Measurements from ENCODE around the gene LAYN. TPM values are rescaled to one million over a fixed set of nuclear protein-coding genes. Genes with fewer than 3 reads are reported as not detected.

LAYN gene
- total RNA-seq, 2 donors from 2014 or later: 10.6 to 12.8 TPM

DNA sequence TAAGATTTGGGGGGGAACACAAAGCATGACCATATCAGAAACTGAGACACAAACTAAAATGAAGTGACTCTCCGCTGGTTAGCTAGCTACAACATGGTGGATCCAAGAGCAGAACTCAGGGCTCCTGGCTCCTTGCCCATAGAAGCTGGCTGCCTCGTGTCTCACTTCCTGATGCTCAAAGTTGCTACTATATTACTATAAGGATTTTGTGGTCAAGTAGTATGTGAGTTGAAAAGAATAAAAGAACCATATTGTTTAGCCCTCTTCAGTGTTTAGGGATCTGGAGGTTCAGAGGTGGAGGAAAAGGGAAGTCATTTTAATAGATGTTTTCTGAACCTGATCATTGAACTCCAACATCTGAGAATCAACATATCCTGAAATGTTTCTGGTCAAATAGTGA is 44.9 kb downstream of the LAYN start:
- no peaks in the 10 kb centered on the region for H3K9me3 ChIP-seq
- H3K27me3 ChIP-seq (replicated peaks; ENCODE audit: insufficient read depth): no peaks in the 10 kb centered on the region
- H3K4me3 ChIP-seq: no peak overlapping the region
- no peak for DNase-seq (ENCODE audit: low spot score)
- intact Hi-C loops (cut with DNase I): loop anchor here (5.0 kb wide), 2 partner anchors 192 to 257 kb away; no protein-coding TSS in a partner anchor
- no peak overlapping the region for H3K27ac ChIP-seq
- TF ChIP-seq POLR2AphosphoS5 (IDR thresholded peaks at IDR 0.05): no peak
- TF ChIP-seq, protein P1, sequence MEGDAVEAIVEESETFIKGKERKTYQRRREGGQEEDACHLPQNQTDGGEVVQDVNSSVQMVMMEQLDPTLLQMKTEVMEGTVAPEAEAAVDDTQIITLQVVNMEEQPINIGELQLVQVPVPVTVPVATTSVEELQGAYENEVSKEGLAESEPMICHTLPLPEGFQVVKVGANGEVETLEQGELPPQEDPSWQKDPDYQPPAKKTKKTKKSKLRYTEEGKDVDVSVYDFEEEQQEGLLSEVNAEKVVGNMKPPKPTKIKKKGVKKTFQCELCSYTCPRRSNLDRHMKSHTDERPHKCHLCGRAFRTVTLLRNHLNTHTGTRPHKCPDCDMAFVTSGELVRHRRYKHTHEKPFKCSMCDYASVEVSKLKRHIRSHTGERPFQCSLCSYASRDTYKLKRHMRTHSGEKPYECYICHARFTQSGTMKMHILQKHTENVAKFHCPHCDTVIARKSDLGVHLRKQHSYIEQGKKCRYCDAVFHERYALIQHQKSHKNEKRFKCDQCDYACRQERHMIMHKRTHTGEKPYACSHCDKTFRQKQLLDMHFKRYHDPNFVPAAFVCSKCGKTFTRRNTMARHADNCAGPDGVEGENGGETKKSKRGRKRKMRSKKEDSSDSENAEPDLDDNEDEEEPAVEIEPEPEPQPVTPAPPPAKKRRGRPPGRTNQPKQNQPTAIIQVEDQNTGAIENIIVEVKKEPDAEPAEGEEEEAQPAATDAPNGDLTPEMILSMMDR (IDR thresholded peaks at IDR 0.05): no peak
- TF ChIP-seq POLR2A (IDR thresholded peaks at IDR 0.05): no peak
- H3K4me1 ChIP-seq (replicated peaks): no peaks in the 10 kb centered on the region
- 54% methylated on average over 2 of the region's 2 CpGs for WGBS
- no peaks in the 10 kb centered on the region for H3K36me3 ChIP-seq

DNA sequence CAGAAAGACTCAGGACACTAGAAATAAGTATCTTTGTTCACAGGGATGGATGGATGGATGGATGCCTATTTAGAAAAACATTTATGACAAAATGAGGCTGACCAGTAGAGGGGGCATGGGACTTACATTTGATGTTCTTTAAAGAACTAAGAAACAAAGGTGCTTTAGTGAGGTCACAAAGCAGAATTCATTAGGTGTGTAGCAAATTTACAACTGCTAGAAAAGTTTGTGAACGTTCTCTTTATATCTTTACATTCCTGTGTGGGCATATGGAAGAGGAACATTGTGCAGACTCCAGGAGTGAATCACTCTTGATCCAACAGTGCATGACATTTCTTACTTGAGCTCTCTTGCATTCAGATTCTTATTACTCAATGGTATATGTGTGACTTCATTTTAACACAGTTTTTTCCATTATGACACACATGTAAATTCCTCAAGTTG is 45.9 kb downstream of the LAYN start:
- no peak overlapping the region for H3K27ac ChIP-seq
- H3K36me3 ChIP-seq: no peaks in the 10 kb centered on the region
- TF ChIP-seq, protein P1 (IDR thresholded peaks at IDR 0.05): peak in 3 of 4 experiments; percentile 37 to 64 (median 63)
- no peak for TF ChIP-seq POLR2A (IDR thresholded peaks at IDR 0.05)
- H3K27me3 ChIP-seq (replicated peaks; ENCODE audit: insufficient read depth): no peaks in the 10 kb centered on the region
- 0% methylated on average over 1 of the region's 1 CpG for WGBS
- no peaks in the 10 kb centered on the region for H3K9me3 ChIP-seq
- peak; percentile 54 for DNase-seq (ENCODE audit: low spot score)
- intact Hi-C loops (cut with DNase I): loop anchor here (5.0 kb wide), 2 partner anchors 191 to 256 kb away; no protein-coding TSS in a partner anchor
- H3K4me3 ChIP-seq: no peak overlapping the region
- H3K4me1 ChIP-seq (replicated peaks): no peaks in the 10 kb centered on the region

DNA sequence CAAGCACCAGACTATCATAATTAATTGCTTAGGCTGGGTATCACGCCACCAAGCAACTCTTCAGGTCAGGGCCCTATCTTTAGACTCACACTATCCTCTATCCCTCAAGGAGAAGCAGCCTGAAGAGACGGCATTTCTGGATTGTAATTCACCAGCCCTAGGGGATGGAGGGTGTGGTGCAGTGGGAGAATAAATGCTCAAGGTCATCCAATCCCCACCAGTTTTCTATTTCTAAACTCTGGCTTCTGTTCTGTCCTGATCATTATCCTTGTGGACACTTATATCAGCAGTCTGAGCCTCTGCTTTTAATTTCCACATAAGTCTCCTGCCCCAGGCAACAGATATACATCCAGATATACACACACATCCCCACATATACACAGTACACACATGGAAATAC is 48.6 kb downstream of the LAYN start:
- Histone ChIP-seq H3K4me3 (no peak overlapping the region), H3K27ac (no peak overlapping the region), H3K4me1 (replicated peaks) (no peaks in the 10 kb centered on the region), H3K36me3 (no peaks in the 10 kb centered on the region), H3K9me3 (no peaks in the 10 kb centered on the region), H3K27me3 (replicated peaks; ENCODE audit: insufficient read depth) (no peaks in the 10 kb centered on the region)
- intact Hi-C loops (cut with DNase I): loop anchor here (5.0 kb wide), 2 partner anchors 188 to 253 kb away; no protein-coding TSS in a partner anchor
- TF ChIP-seq POLR2AphosphoS5 (IDR thresholded peaks at IDR 0.05): no peak
- TF ChIP-seq, protein P1 (IDR thresholded peaks at IDR 0.05): no peak
- no peak for TF ChIP-seq POLR2A (IDR thresholded peaks at IDR 0.05)
- WGBS: 93% methylated on average over 2 of the region's 2 CpGs
- no peak for DNase-seq (ENCODE audit: low spot score)

DNA sequence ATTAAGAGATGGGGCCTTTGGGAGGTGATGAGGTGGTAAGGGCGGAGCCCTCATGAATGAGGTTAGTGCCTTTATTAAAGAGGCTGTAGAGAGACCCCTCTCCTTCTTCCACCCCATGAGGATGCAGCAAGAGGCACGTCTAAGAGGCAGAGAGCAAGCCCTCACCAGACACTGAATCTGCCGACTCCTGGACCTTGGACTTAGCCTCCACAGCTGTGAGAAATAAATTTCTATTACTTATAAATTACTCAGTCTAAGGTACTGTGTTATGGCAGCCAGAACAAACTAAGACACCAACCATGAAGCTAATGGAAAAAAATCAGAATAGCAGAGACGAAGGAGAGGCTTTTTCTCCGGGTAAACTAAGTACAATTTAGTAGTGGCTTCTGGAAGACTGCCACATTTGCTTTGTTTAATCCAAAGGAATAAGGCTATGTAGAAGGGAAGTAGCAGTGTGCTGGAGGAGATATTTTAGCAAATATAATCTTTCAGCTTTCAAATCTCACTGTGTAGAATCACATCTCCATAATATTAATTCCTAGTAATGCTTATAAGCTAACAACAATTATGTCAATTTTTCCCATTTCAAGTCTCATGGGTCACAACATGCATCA is 49.5 kb downstream of the LAYN start:
- DNase-seq (ENCODE audit: low spot score): no peak
- Histone ChIP-seq H3K4me3 (no peak overlapping the region), H3K9me3 (no peaks in the 10 kb centered on the region), H3K36me3 (no peaks in the 10 kb centered on the region), H3K4me1 (replicated peaks) (no peaks in the 10 kb centered on the region), H3K27ac (no peak overlapping the region), H3K27me3 (replicated peaks; ENCODE audit: insufficient read depth) (no peaks in the 10 kb centered on the region)
- intact Hi-C loops (cut with DNase I): loop anchor here (5.0 kb wide), 2 partner anchors 187 to 252 kb away; no protein-coding TSS in a partner anchor
- TF ChIP-seq, protein P1 (IDR thresholded peaks at IDR 0.05): no peak
- no peak for TF ChIP-seq POLR2A (IDR thresholded peaks at IDR 0.05)
- WGBS: 67% methylated on average over 5 of the region's 5 CpGs
